ENCODE results near the gene SLC7A1.

GRCh38 chr13:29605860-29606526 is 10.5 kb upstream of the SLC7A1 start:
- TF ChIP-seq CTCF (IDR thresholded peaks at IDR 0.05) (no peak), EP300 (IDR thresholded peaks at IDR 0.05) (no peak)

Measured in suprapubic skin (tissue), 3 donors.